A204.1 (cell line): Measurements from ENCODE around the gene CLEC19A.

ENCODE experiments used
- FAIRE-seq: peaks from 2 replicates; lab custom pipeline; 2012; peaks lifted over from hg19 to GRCh38; lab: Jason Lieb, UNC

Gene CLEC19A

DNA sequence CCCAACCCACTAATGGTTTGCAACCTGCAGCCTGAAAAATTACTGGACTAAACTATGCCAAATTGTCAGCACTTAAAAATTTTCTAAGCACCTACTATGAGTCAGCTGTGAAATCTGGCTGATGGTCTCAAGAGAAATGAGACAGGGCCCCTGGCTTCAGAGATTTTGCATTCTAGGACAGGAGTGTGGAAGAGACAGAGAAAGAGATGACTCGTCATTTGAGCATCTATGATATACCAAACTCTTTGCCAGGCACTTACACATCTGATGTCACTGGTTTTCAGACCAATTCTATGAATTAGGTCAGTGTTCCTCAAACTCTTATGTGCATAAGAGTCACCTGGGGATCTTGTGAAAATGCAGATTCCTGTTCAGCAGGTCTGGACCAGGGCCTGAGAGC lies 44.4 kb downstream of the CLEC19A start:
- no peak for FAIRE-seq

DNA sequence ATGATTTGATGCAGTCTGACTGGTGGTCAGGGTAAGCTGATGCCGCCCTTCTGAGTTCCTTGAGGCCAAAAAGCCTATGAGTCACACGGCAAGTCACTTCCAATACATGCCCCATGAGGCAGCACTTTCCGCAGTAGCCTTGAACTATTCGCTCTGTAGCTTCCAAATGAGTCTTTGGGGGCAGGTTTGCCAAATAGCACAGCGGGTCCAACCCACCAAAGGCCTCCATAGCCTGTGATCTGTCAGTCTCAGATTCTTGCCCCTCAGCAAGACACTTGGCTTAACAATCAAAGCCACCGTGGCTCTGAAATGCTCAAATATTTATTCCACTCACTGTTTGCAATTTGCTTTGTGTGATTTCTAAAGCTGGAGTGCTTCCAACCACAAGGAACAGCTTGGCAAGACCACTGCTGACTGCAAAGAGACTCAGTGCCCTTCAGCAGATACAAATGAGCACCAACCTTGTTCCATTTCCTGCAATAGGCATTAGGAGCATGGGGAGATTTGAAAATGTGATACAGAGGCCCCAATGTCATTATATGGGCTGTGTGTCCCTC lies 45.4 kb downstream of the CLEC19A start:
- no peak for FAIRE-seq

DNA sequence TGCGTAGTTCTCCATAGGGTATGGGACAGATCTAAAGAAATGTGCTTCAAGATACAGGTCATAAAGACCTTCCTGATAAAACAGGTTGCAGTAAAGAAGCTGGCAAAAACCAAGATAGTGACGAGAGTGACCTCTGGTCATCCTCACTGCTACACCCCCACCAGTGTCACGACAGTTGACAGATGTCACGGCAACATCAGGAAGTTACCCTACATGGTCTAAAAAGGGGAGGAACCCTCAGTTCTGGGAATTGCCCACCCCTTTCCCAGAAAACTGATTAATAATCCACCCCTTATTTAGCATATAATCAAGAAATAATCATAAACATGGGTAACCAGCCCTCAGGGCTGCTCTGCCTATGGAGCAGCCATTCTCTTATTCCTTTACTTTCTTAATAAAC lies 46.3 kb downstream of the CLEC19A start:
- FAIRE-seq, result no peak

DNA sequence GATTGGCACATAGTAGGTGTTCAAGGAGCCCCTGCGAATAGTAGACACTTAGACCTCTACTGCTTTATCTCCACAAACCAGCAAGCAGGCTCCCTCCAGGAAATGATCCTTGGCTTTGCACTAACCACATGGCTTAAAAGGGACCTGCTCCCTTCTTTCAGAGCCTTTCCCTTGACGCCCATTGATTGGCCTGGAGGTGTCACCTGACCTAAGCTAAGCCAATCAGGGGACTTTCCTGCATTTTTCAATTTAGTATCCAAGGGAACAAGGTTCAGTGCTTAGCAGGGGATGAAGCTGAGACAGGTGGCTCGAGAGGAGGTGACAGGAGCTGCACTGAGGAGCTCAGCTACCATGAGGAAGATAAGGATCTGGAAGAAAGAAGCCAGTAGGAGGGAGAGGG lies 52.8 kb downstream of the CLEC19A start:
- FAIRE-seq, result no peak

DNA sequence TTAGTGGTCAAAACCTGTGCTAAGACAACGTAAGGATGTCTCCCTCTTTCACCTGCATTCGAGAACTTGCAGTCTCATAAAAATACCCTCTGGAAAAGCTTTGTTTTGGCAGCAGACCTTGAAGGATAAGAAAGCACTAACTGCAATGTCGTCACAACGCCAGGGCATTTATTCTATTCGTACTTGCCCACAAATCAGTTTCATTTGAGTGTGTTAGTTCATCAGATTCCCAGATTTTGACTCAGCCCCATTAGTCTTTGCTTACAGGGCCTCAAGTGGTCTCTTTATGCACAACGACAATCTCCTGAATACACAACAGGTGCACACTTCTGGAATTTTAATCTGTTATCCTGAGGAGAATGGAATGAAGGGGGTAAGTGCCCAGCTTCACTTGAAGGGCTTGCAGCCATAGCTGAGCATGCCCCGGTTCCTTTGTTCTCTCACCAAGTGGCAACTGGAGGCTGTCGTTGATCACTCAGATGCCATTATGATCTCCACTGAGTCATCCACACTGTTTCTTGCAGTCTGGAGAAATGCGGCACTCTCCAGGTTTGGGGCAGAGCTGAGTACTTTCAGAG lies 58.8 kb downstream of the CLEC19A start:
- no peak for FAIRE-seq

DNA sequence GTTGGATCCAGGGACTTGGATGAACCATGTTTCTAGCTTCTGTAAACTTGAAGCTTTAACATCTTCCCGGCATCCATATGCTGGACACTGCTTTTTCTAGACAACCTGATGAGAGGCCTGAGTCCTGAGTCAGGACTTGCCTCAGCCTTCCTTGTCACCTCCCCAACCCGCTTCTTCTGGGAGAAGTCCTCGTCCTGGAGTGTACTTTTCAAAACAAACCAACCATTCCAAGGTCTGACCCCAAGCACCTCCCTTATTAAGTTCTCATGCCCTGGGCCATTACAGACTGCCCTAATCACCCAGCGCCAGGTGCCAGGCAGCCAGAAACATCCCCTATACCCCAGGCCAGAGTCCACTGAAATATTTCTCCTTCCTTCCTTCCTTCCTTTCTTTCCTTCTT lies 59.4 kb downstream of the CLEC19A start:
- FAIRE-seq, result no peak

DNA sequence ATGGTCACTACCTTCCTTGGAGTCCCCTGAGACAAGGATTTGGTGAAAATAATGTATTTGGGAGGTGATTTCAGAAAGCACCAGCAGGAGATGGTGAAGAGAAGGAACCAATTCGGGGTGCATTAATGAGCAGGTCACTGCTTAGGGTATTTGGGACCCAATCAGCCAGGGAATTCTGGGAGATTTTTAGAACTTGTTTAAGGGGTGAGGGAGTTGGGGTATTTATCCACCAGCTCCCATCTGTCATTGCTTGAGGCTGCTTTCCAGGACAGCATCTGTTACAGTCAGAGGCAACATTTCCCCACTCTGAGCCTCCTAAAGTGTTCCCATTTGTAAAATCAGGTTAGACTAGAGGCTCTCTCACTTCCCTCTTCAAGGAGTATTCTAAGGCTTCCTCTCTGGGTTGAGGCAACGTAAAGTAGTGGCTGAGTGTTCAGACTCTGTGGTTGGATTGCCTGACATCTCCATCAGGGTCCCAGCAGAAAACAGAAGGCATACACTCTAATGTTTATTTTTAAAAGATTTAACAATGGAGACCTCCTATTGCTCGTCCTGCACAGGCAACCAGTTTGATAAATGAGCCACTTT lies 60.9 kb downstream of the CLEC19A start:
- FAIRE-seq, result no peak

DNA sequence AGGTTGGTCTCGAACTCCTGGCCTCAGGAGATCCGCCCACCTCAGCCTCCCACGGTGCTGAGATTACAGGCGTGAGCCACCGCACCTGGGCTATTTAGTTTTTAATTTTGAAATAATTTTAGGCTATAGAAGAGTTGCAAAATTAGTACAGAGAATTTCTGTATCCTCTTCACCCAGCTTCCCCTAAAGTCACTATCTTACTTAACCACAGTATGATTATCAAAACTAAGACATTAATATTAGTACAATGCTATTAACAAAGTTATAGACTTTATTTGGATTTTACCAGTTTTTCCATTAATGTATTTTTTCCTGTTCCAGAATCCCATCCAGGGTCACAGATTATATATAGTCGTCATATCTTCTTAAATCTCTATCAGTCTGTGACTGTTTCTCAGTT lies 62.6 kb downstream of the CLEC19A start:
- FAIRE-seq, result no peak

DNA sequence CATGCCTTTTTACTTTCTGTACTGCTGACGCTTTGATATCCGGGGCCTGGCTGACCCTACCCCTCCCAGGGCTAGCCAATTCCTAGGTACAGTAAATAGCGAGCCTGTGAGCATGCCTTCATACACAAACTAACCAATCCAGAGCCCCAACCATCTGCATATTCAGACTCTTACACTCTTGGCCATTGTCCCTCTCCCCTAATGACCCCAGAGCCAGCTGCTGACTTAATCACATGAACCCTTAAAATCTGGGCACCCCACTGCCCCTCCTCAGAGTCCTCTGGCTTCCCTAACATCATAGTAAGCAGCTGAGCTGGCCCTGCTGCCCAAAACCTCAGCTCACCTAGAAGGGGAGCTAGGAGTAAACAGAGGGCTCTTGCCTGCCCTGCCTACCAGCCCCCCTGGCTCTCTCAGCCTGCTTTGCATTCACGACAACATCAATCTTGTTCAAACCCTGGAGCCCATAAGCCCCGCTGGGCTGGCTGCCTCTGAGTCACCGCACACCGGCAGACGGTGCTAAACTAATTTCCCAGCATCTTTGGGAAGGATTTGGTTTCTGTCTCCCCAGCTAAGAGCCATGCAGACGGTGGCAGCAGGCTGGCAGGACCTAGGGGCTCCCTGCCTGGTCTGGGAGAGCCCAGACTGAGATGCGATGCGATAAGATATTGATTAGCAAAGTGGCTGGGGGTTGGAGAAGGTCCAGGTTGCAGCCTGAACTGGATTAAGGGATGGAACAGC lies 63.2 kb downstream of the CLEC19A start:
- no peak for FAIRE-seq

DNA sequence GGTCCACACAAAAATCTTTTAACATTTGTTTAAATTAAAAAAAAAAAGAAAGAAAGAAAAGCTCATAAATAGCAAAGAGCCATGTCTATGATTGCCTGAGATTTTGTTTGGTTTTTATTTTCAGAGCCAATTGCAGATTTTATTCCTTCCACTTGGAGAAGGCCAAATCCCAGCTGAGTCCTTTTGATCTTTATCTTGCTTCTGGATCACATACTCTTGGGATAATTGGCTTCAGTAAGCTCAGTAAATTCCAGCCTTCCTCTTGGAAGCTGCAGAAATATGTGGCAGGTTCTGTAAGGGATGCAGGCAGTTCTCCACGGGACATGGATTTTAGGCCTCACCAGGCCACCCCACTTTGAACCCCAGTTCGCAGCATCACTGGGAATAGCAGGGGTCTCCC lies 68.8 kb downstream of the CLEC19A start:
- no peak for FAIRE-seq

DNA sequence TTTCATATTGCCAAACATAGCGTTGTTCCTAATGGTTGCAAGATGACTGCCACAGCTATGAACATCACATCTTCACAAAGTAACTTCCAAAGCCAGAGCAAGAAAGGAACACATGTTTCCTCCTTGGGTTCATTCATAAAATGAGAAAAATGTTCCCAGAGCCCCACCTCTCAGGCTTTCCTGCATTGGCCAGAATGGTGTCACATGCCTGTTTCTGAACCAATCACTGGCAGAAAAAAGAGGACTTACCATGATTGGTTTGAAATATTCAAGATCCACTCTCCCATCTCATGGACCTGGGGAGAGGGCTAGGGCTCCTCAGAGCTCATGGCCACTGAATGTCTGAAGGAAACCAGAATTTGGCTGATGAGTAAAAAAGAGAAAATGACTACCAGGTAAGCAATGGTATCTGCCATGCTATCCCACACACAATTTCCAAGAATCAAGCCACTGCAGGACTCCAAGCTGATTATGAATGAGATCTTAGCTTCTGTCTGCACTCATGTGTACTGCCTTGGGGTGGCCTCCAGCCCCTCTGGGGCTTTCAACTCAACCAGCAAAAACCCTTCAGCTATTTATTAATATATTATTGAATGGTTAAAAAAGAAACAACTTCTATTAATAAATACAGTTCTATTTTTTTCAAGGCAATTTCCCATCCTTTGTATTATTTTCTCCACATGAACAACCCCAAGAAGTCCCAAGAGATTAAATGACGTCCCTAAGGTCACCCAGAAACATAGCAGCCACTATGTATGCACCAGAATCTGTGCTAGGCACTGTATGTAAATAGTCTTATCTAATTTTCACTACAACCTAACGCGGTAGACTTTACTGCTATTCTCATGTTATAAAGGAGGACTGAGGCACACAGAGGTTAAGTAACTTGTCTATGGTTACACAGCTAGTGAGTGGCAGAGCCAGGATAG lies 70.8 kb downstream of the CLEC19A start:
- no peak for FAIRE-seq

DNA sequence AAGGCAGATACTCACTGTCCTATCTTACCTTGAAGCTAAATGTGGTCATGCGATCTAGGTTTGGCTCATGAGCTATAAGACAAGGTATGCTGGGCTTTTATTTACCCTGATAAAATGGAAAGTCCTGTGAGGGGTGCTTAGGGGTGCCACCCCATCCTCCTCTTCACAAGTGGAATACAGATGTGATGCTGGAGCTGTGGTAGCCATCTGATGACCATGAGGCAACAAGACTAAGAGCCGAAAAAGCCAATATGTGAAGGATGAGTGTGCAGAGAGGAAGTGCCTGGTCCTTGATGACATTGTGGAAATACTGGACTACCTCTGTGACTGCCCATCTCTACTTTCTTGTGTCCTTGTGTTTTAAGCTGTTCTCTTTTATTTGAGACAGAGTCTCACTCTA lies 74.0 kb downstream of the CLEC19A start:
- FAIRE-seq, result no peak
